HL-60 (cell line): Measurements from ENCODE around the gene ZNRF2.

ENCODE experiments used
- DNase-seq, 2 experiments: peaks; one replicate each; pipeline ENCODE4 v3.0.0-alpha.2; 2010 to 2020; ENCODE audit warnings: low read depth in 1 of 2, low spot score in 1 of 2
- H3K27ac ChIP-seq: fragments of 250-450 bp; sonication (Bioruptor Pico); replicated peaks from 2 replicates; pipeline ENCODE4 v1.5.1; 2020; ENCODE audit warnings: mild to moderate bottlenecking, moderate library complexity
- H3K27me3 ChIP-seq: fragments of 250-450 bp; sonication (Bioruptor Pico); 2 replicates; pipeline ENCODE4 v1.5.1; 2021; ENCODE audit warnings: mild to moderate bottlenecking, moderate library complexity; ENCODE audit not compliant: insufficient read depth, poor library complexity, severe bottlenecking
- H3K4me3 ChIP-seq: replicated peaks from 2 replicates; pipeline ENCODE4 v1.5.1; 2011; ENCODE audit warnings: mild to moderate bottlenecking, control low read depth, low read length; ENCODE audit not compliant: insufficient read depth
- GABPA ChIP-seq: IDR thresholded peaks from 2 replicates; pipeline ENCODE4 v1.6.1; 2012; ENCODE audit warnings: low read depth
- POLR2AphosphoS5 ChIP-seq: IDR thresholded peaks from 2 replicates; pipeline ENCODE4 v1.6.1; 2012; ENCODE audit warnings: low read depth
- SPI1 ChIP-seq: IDR thresholded peaks from 2 replicates; pipeline ENCODE4 v1.6.1; 2012; ENCODE audit warnings: low read depth, mild to moderate bottlenecking, borderline replicate concordance
- TF ChIP-seq, protein P1 (sequence below): IDR thresholded peaks from 2 replicates; pipeline ENCODE4 v1.6.1; 2012; ENCODE audit warnings: low read depth; ENCODE audit not compliant: insufficient replicate concordance
- TF ChIP-seq, protein P2 (sequence below): IDR thresholded peaks from one replicate; pipeline ENCODE4 v1.5.1; 2011; ENCODE audit warnings: low read length, control low read depth, inconsistent platforms; ENCODE audit not compliant: insufficient read depth

ZNRF2 gene

DNA sequence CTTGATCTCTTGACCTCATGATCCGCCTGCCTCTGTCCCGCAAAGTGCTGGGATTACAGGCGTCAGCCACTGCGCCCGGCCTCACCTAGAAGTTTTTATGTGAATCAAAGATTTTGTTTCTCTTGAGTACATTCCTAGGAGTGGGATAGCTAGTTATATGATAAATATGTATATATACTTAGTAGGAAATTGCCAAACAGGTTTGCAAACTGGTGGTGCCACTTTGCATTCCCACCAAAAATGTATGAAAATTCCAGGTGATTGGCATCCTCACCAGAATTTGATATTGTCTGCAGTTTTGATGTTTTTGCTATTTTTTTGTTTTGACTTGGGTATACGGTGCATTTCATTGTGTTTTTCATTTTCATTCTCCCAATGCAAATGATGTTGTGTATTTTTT lies 107.4 kb downstream of the ZNRF2 start:
- H3K4me3 ChIP-seq, result no peak overlapping the region
- H3K27ac ChIP-seq, result no peak overlapping the region
- no peak for DNase-seq
- TF ChIP-seq SPI1, result no peak
- TF ChIP-seq, protein P1, sequence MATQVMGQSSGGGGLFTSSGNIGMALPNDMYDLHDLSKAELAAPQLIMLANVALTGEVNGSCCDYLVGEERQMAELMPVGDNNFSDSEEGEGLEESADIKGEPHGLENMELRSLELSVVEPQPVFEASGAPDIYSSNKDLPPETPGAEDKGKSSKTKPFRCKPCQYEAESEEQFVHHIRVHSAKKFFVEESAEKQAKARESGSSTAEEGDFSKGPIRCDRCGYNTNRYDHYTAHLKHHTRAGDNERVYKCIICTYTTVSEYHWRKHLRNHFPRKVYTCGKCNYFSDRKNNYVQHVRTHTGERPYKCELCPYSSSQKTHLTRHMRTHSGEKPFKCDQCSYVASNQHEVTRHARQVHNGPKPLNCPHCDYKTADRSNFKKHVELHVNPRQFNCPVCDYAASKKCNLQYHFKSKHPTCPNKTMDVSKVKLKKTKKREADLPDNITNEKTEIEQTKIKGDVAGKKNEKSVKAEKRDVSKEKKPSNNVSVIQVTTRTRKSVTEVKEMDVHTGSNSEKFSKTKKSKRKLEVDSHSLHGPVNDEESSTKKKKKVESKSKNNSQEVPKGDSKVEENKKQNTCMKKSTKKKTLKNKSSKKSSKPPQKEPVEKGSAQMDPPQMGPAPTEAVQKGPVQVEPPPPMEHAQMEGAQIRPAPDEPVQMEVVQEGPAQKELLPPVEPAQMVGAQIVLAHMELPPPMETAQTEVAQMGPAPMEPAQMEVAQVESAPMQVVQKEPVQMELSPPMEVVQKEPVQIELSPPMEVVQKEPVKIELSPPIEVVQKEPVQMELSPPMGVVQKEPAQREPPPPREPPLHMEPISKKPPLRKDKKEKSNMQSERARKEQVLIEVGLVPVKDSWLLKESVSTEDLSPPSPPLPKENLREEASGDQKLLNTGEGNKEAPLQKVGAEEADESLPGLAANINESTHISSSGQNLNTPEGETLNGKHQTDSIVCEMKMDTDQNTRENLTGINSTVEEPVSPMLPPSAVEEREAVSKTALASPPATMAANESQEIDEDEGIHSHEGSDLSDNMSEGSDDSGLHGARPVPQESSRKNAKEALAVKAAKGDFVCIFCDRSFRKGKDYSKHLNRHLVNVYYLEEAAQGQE, result no peak
- TF ChIP-seq GABPA, result no peak
- no peak for TF ChIP-seq POLR2AphosphoS5
- TF ChIP-seq, protein P2, sequence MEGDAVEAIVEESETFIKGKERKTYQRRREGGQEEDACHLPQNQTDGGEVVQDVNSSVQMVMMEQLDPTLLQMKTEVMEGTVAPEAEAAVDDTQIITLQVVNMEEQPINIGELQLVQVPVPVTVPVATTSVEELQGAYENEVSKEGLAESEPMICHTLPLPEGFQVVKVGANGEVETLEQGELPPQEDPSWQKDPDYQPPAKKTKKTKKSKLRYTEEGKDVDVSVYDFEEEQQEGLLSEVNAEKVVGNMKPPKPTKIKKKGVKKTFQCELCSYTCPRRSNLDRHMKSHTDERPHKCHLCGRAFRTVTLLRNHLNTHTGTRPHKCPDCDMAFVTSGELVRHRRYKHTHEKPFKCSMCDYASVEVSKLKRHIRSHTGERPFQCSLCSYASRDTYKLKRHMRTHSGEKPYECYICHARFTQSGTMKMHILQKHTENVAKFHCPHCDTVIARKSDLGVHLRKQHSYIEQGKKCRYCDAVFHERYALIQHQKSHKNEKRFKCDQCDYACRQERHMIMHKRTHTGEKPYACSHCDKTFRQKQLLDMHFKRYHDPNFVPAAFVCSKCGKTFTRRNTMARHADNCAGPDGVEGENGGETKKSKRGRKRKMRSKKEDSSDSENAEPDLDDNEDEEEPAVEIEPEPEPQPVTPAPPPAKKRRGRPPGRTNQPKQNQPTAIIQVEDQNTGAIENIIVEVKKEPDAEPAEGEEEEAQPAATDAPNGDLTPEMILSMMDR, result no peak
- H3K27me3 ChIP-seq, result no peaks in the 10 kb centered on the region

DNA sequence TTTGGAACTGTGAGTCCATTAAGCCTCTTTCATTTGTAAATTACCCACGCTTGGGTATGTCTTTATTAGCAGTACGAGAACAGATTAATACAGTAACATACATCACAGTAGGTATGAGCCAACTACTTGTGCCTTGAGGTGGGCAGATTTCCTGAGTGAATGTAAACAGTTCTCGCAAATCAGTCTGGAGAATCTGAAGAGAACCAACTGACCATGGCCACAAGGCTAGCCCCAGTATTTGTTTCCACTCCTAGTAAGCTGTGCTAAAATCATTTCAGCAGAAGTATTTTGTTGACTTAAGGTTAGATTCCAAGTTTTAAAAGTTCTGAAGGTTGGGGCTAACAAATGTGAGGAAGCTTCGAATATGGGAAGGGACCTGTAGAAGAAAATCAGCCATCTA lies 111.3 kb downstream of the ZNRF2 start:
- TF ChIP-seq GABPA, result no peak
- TF ChIP-seq, protein P1, result no peak
- TF ChIP-seq, protein P2, result no peak
- TF ChIP-seq SPI1, result no peak
- no peak for TF ChIP-seq POLR2AphosphoS5
- H3K4me3 ChIP-seq, result no peak overlapping the region
- no peaks in the 10 kb centered on the region for H3K27me3 ChIP-seq
- H3K27ac ChIP-seq, result no peak overlapping the region
- no peak for DNase-seq

DNA sequence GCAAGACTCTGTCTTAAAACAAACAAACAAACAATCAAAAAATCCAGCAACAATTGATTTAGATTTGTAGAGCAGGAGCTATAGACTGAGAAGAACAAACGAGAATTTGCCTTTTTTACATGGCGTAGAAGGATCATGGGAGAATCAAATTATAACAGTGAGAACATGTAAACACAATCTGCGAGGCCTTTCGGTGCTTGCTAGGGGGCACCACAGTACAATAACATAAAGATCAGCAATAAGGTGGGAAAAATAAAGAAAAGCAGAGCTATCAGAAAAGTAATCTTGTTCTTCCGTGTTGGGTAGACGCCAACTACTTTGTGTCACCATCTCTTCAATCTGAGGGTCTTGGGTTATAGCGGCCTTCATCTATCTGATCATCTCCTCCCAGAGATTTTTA lies 112.0 kb downstream of the ZNRF2 start:
- Histone ChIP-seq H3K4me3 (no peak overlapping the region), H3K27me3 (no peaks in the 10 kb centered on the region), H3K27ac (no peak overlapping the region)
- no peak for TF ChIP-seq SPI1
- TF ChIP-seq GABPA, result no peak
- TF ChIP-seq POLR2AphosphoS5, result no peak
- TF ChIP-seq, protein P1, result no peak
- TF ChIP-seq, protein P2, result no peak
- peak in 1 of 2 experiments; percentile 19 for DNase-seq
